HepG2 (cell line): ENCODE measurements around the gene AHCY. TPM values are rescaled to one million over a fixed set of nuclear protein-coding genes. Genes with fewer than 3 reads are reported as not detected.

Experiments used
- HDAC2 ChIP-seq: sonication (generic); formaldehyde crosslinking; IDR thresholded peaks from 2 replicates; pipeline ENCODE4 v1.4.0; 2020; ENCODE audit warnings: missing genetic modification reagents
- HDAC6 ChIP-seq: fragments of 200-600 bp; sonication (generic); IDR thresholded peaks from 2 replicates; pipeline ENCODE4 v1.7.0; 2017; ENCODE audit warnings: mild to moderate bottlenecking, antibody characterized with exemption, low read length, low read depth
- HNF4A ChIP-seq: sonication (generic); formaldehyde crosslinking; IDR thresholded peaks from 2 replicates; pipeline ENCODE4 v1.4.0; 2020; ENCODE audit warnings: missing genetic modification reagents
- MXD3 ChIP-seq: IDR thresholded peaks from 2 replicates; pipeline ENCODE4 v1.6.1; 2016; ENCODE audit warnings: mild to moderate bottlenecking, missing biosample characterization, missing genetic modification reagents
- TFAP4 ChIP-seq: sonication (generic); IDR thresholded peaks from 2 replicates; pipeline ENCODE4 v1.6.1; 2016; ENCODE audit warnings: low read depth, borderline replicate concordance
- TRIM24 ChIP-seq: sonication (generic); formaldehyde crosslinking; IDR thresholded peaks from 2 replicates; pipeline ENCODE4 v1.8.0; 2022; ENCODE audit warnings: mild to moderate bottlenecking, missing genetic modification reagents
- ZBTB25 ChIP-seq: IDR thresholded peaks from 2 replicates; pipeline ENCODE4 v1.6.1; 2018; ENCODE audit warnings: missing genetic modification reagents
- ZBTB4 ChIP-seq: sonication (generic); formaldehyde crosslinking; IDR thresholded peaks from 2 replicates; pipeline ENCODE4 v1.4.0; 2020; ENCODE audit warnings: missing genetic modification reagents, mild to moderate bottlenecking, borderline replicate concordance
- ZNF30 ChIP-seq: sonication (generic); formaldehyde crosslinking; IDR thresholded peaks from 2 replicates; pipeline ENCODE4 v1.5.0; 2020; ENCODE audit warnings: mild to moderate bottlenecking, missing genetic modification reagents
- ZNF441 ChIP-seq: sonication (generic); formaldehyde crosslinking; IDR thresholded peaks from 2 replicates; pipeline ENCODE4 v1.7.0; 2021; ENCODE audit warnings: missing genetic modification reagents, borderline replicate concordance
- ZNF800 ChIP-seq: sonication (generic); formaldehyde crosslinking; IDR thresholded peaks from 2 replicates; pipeline ENCODE4 v1.4.0; 2020; ENCODE audit warnings: missing genetic modification reagents
- polyA plus RNA-seq, 8 experiments: library from polyadenylated mRNA; depleted of rRNA in 3 of 8; stranded (reverse) in 7 of 8; unstranded in 1 of 8; fragments of >200 nt; fragmentation: Illumina TruSeq in 4 of 8; extraction: Trizol in 4 of 8; gene quantifications; 2 replicates each; pipeline versions ENCODE4 v1.2.1 to v1.2.3, GENCODE V29; 2011 to 2016; ENCODE audit warnings: low read depth in 4 of 8, missing spikeins in 1 of 8, mixed read lengths in 1 of 8; ENCODE audit not compliant: insufficient read depth in 1 of 8
- total RNA-seq, 5 experiments: library from RNA; depleted of rRNA; stranded (reverse); fragments of >200 nt; fragmentation: Illumina TruSeq; extraction: Trizol; gene quantifications; 2 replicates each; pipeline ENCODE4 v1.2.3, GENCODE V29; 2016; ENCODE audit warnings: low read depth in 1 of 5
- TF ChIP-seq, protein P1 (sequence below): sonication (generic); formaldehyde crosslinking; IDR thresholded peaks from 2 replicates; pipeline ENCODE4 v1.4.0; 2020; ENCODE audit warnings: mild to moderate bottlenecking, missing genetic modification reagents

AHCY gene
- total and polyA plus RNA-seq, 2 of the 13 experiments (the other 11 are each of a cell fraction or from before 2014, with no cell fraction given) = 407 to 419 TPM

DNA sequence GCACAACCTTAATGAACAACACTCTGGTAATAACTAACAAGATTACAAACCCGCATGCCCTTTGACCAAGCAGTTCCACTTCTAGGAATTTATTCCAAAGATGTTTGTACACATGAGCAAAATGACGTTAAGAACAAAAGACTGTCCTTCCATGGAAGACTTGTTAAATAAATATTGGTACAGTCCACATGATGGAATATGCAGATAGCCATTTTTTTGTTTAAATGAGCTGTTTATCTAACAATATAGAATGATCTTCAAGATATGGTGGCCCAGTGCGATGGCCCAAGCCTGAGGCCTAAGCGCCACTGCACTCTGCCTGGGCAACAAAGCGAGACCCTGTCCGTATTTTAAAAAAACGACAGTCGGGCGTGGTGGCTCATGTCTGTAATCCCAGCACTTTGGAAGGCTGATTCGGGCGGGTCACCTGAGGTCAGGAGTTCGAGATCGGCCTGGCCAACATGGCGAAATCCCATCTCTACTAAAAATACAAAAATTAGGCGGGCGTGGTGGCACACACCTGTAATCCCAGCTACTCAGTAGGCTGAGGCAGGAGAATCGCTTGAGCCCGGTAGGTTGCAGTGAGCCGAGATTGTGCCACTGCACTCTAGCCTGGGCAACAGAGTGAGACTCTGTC, 7.4 kb upstream of the AHCY start (continued):
- TF ChIP-seq, protein P1, sequence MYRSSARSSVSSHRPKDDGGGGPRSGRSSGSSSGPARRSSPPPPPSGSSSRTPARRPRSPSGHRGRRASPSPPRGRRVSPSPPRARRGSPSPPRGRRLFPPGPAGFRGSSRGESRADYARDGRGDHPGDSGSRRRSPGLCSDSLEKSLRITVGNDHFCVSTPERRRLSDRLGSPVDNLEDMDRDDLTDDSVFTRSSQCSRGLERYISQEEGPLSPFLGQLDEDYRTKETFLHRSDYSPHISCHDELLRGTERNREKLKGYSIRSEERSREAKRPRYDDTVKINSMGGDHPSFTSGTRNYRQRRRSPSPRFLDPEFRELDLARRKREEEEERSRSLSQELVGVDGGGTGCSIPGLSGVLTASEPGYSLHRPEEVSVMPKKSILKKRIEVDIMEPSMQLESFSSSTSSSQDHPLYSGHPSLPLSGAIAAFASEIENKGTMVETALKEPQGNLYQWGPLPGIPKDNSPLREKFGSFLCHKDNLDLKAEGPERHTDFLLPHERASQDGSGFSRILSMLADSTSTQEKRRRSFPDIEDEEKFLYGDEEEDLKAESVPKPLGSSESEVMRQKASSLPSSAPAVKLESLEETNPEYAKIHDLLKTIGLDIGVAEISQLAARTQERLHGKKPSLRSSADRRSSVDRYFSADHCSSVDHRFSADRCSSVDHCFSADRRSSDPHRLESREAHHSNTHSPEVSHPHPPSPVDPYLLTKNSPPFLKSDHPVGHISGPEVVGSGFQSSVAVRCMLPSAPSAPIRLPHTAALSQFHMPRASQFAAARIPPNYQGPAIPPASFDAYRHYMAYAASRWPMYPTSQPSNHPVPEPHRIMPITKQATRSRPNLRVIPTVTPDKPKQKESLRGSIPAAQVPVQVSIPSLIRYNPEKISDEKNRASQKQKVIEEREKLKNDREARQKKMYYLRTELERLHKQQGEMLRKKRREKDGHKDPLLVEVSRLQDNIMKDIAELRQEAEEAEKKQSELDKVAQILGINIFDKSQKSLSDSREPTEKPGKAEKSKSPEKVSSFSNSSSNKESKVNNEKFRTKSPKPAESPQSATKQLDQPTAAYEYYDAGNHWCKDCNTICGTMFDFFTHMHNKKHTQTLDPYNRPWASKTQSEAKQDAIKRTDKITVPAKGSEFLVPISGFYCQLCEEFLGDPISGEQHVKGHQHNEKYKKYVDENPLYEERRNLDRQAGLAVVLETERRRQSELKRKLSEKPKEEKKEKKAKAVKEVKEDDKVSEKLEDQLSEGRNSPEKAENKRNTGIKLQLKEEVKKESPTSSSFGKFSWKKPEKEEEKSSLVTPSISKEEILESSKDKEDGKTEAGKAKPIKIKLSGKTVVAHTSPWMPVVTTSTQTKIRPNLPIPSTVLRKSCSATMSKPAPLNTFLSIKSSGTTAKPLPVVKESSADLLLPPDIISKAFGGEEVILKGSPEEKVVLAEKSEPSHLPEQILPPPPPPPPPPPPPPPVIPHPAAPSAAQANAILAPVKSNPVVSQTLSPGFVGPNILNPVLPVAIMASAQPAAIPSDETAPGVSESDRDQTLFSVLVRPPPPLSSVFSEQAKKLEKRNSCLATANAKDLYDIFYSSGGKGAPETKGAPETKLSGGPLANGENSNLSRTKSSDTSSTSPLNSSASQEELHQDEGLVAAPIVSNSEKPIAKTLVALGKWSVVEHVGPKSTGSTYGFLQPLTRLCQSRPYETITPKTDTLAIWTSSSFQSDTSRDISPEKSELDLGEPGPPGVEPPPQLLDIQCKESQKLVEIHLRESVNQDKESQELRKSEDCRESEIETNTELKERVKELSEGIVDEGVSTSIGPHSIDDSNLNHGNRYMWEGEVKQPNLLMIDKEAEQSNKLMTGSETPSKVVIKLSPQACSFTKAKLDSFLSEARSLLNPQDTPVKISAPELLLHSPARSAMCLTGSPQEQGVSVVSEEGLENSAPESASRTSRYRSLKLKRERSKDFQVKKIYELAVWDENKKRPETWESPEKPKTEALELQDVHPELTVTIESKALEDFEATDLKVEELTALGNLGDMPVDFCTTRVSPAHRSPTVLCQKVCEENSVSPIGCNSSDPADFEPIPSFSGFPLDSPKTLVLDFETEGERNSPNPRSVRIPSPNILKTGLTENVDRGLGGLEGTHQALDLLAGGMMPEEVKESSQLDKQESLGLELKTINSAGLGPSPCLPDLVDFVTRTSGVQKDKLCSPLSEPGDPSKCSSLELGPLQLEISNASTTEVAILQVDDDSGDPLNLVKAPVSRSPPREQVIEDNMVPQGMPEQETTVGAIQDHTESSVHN (CRISPR knock-in tag) = 0 out of 2 replicates have a peak, but pooled peaks have one; percentile 13
- TF ChIP-seq HDAC2 (CRISPR knock-in tag) (peak; percentile 88), MXD3 (CRISPR knock-in tag) (peak; percentile 20; the same call in 1 of the 2 replicates), ZBTB25 (CRISPR knock-in tag) (no peak; the same call in 1 of the 2 replicates), ZNF441 (CRISPR knock-in tag) (peak; percentile 22; the same call in 1 of the 2 replicates), TFAP4 (peak; percentile 82; the same call in 1 of the 2 replicates), ZNF800 (CRISPR knock-in tag) (peak; percentile 7), HNF4A (CRISPR knock-in tag) (peak; percentile 94), ZBTB4 (CRISPR knock-in tag) (no peak), HDAC6 (no peak), ZNF30 (CRISPR knock-in tag) (0 out of 2 replicates have a peak, but pooled peaks have one; percentile 85), TRIM24 (CRISPR knock-in tag) (no peak)
